Activated CD4-positive, CD25-positive, alpha-beta regulatory T cell treated with anti-CD3 and anti-CD28 coated beads, Interleukin-2, amount 50 U/mL, for 24 hours (primary cell): ENCODE results near the gene IGSF8.
"Not testable (repeated sequence)": the region's sequence is repeated elsewhere in the genome, so short reads cannot be mapped to it uniquely, and the experiment has no call there.

ENCODE experiments used
- ATAC-seq, 2 donors: fragments of 150-1000 bp; cut with Tn5 transposase; one replicate each; pipeline ENCODE4 v1.10.0; 2021; ENCODE audit warnings: mild to moderate bottlenecking in 1 of 2, moderate library complexity in 1 of 2

The IGSF8 gene

GRCh38 chr1:160127381-160127780, 29.0 kb upstream of the IGSF8 start:
- ATAC-seq: no peak

GRCh38 chr1:160126342-160126741, 27.9 kb upstream of the IGSF8 start:
- not testable (repeated sequence) for ATAC-seq

- ATAC-seq: no peak
Observed at GRCh38 chr1:160125746-160126145, 27.3 kb upstream of the IGSF8 start.

GRCh38 chr1:160124705-160125478, 26.5 kb upstream of the IGSF8 start:
- ATAC-seq: no peak

- no peak for ATAC-seq
Observed at GRCh38 chr1:160123726-160124125, 25.3 kb upstream of the IGSF8 start.

GRCh38 chr1:160122978-160123495, 24.6 kb upstream of the IGSF8 start:
- no peak for ATAC-seq

GRCh38 chr1:160121388-160121787, 23.0 kb upstream of the IGSF8 start:
- ATAC-seq: no peak

GRCh38 chr1:160120797-160121196, 22.4 kb upstream of the IGSF8 start:
- ATAC-seq: no peak

GRCh38 chr1:160118928-160119327, 20.5 kb upstream of the IGSF8 start:
- ATAC-seq: no peak

GRCh38 chr1:160117709-160118183, 19.3 kb upstream of the IGSF8 start:
- ATAC-seq: no peak

- ATAC-seq: no peak
Observed at GRCh38 chr1:160117300-160117699, 18.9 kb upstream of the IGSF8 start.

GRCh38 chr1:160116283-160117147, 18.1 kb upstream of the IGSF8 start:
- ATAC-seq: no peak

- ATAC-seq: no peak
Observed at GRCh38 chr1:160115545-160116282, 17.3 kb upstream of the IGSF8 start, which contains the start of gene ATP1A2. Gene ATP1A2 (plus strand): TSS chr1:160115759. CDS start chr1:160115862, 103 bp downstream.

- no peak for ATAC-seq
Observed at GRCh38 chr1:160114085-160114484, 15.7 kb upstream of the IGSF8 start.

GRCh38 chr1:160113407-160113806, 15.0 kb upstream of the IGSF8 start:
- ATAC-seq: no peak

- no peak for ATAC-seq
Observed at GRCh38 chr1:160112357-160112756, 13.9 kb upstream of the IGSF8 start.

- ATAC-seq: not testable (repeated sequence)
Observed at GRCh38 chr1:160111462-160111861, 13.0 kb upstream of the IGSF8 start.

- no peak for ATAC-seq
Observed at GRCh38 chr1:160109686-160110085, 11.3 kb upstream of the IGSF8 start.

GRCh38 chr1:160108888-160109662, 10.7 kb upstream of the IGSF8 start:
- ATAC-seq: peak in 1 of 2 donors; percentile 49

- ATAC-seq: no peak
Observed at GRCh38 chr1:160107512-160107911, 9.1 kb upstream of the IGSF8 start.

- ATAC-seq: no peak
Observed at GRCh38 chr1:160105155-160105554, 6.7 kb upstream of the IGSF8 start.

GRCh38 chr1:160104486-160104885, 6.1 kb upstream of the IGSF8 start:
- ATAC-seq: no peak
